ENCODE measurements around the gene ALDOB.

The ALDOB gene

GRCh38 chr9:101455656-101456240 lies 20.2 kb upstream of the ALDOB start:
- DNase-seq, result no peak

GRCh38 chr9:101453776-101454570 lies 18.4 kb upstream of the ALDOB start:
- DNase-seq, result no peak

- no peak for DNase-seq
Observed at GRCh38 chr9:101451498-101451897, 15.9 kb upstream of the ALDOB start.

- no peak for DNase-seq
Observed at GRCh38 chr9:101450931-101451330, 15.4 kb upstream of the ALDOB start.

GRCh38 chr9:101449071-101449721 lies 13.6 kb upstream of the ALDOB start:
- peak; percentile 19 for DNase-seq

GRCh38 chr9:101448680-101449070 lies 13.1 kb upstream of the ALDOB start:
- DNase-seq, result no peak

- no peak for DNase-seq
Observed at GRCh38 chr9:101446732-101447131, 11.2 kb upstream of the ALDOB start.

- no peak for DNase-seq
Observed at GRCh38 chr9:101445353-101446029, 9.9 kb upstream of the ALDOB start.

- no peak for DNase-seq
Observed at GRCh38 chr9:101443364-101443771, 7.8 kb upstream of the ALDOB start.

- no peak for DNase-seq
Observed at GRCh38 chr9:101442736-101443135, 7.2 kb upstream of the ALDOB start.

GRCh38 chr9:101442318-101442717 lies 6.7 kb upstream of the ALDOB start:
- DNase-seq, result no peak

- no peak for DNase-seq
Observed at GRCh38 chr9:101440714-101441230, 5.2 kb upstream of the ALDOB start.

- no peak for DNase-seq
Observed at GRCh38 chr9:101438523-101438922, 2.9 kb upstream of the ALDOB start.

- no peak for DNase-seq
Observed at GRCh38 chr9:101437806-101438232, 2.2 kb upstream of the ALDOB start.

GRCh38 chr9:101434998-101435397 lies 576 bp downstream of the ALDOB start:
- no peak for DNase-seq

GRCh38 chr9:101433229-101433628 lies 2.3 kb downstream of the ALDOB start:
- no peak for DNase-seq

GRCh38 chr9:101432740-101433139 lies 2.8 kb downstream of the ALDOB start:
- no peak for DNase-seq

- DNase-seq, result no peak
Observed at GRCh38 chr9:101432171-101432570, 3.4 kb downstream of the ALDOB start.

GRCh38 chr9:101429736-101430135 lies 5.8 kb downstream of the ALDOB start:
- no peak for DNase-seq

GRCh38 chr9:101428909-101429308 lies 6.7 kb downstream of the ALDOB start:
- DNase-seq, result no peak

GRCh38 chr9:101427957-101428655 lies 7.5 kb downstream of the ALDOB start:
- no peak for DNase-seq

- DNase-seq, result no peak
Observed at GRCh38 chr9:101427358-101427757, 8.2 kb downstream of the ALDOB start.

- no peak for DNase-seq
Observed at GRCh38 chr9:101421653-101422065, 13.9 kb downstream of the ALDOB start.
